OCI-LY7 (cell line): ENCODE results near the gene ATG2A. TPM values are rescaled to one million over a fixed set of nuclear protein-coding genes. Genes with fewer than 3 reads are reported as not detected.
A peak's percentile ranks its signal among the peaks of the same experiment; 100 is the strongest.

Experiments
- BruUV-seq: library from RNA; stranded (reverse); fragments of 400-500 nt; replicated peaks from 2 replicates; lab custom pipeline; 2021; lab: Mats Ljungman, UMichigan
- CTCF ChIA-PET: fragments of 300-600 bp; sonication (Branson Sonifier 250); formaldehyde crosslinking; loops from one replicate; lab custom pipeline; 2022; ENCODE audit warnings: antibody characterized with exemption; ENCODE audit not compliant: unreplicated experiment; lab: Charles Lee
- POLR2A ChIA-PET: fragments of 300-600 bp; sonication (Branson Sonifier 250); formaldehyde crosslinking; loops from one replicate; lab custom pipeline; 2022; ENCODE audit warnings: antibody characterized with exemption; lab: Charles Lee
- DNase-seq: peaks from one replicate; pipeline ENCODE4 v3.0.0-alpha.2; 2015; ENCODE audit warnings: low spot score
- H2AFZ ChIP-seq: fragments of 200-600 bp; sonication (generic), shearing (Covaris generic); 2 replicates; pipeline ENCODE4 v1.6.1; 2014; ENCODE audit warnings: mild to moderate bottlenecking, antibody characterized with exemption, low read length, moderate library complexity
- H3K27ac ChIP-seq: fragments of 200-600 bp; sonication (generic); 2 replicates; pipeline ENCODE4 v1.5.1; 2014; ENCODE audit warnings: mixed run types, low read depth, mild to moderate bottlenecking, moderate library complexity, low read length, inconsistent platforms; ENCODE audit not compliant: poor library complexity, severe bottlenecking
- H3K36me3 ChIP-seq: fragments of 200-600 bp; sonication (generic); 2 replicates; pipeline ENCODE4 v1.6.1; 2014; ENCODE audit warnings: mild to moderate bottlenecking, antibody characterized with exemption, low read length, moderate library complexity, mixed read lengths; ENCODE audit not compliant: insufficient read depth
- H3K4me1 ChIP-seq: fragments of 200-600 bp; sonication (generic); 2 replicates; pipeline ENCODE4 v1.5.1; 2014; ENCODE audit warnings: mild to moderate bottlenecking, low read length; ENCODE audit not compliant: insufficient read depth, poor library complexity, severe bottlenecking
- H3K4me2 ChIP-seq: fragments of 200-600 bp; sonication (generic); 2 replicates; pipeline ENCODE4 v1.6.1; 2014; ENCODE audit warnings: mild to moderate bottlenecking, low read length
- H3K4me3 ChIP-seq: fragments of 200-600 bp; sonication (generic); 2 replicates; pipeline ENCODE4 v1.5.1; 2014; ENCODE audit warnings: mild to moderate bottlenecking, low read depth, low read length; ENCODE audit not compliant: poor library complexity, severe bottlenecking
- H3K79me2 ChIP-seq: fragments of 200-600 bp; sonication (generic); 2 replicates; pipeline ENCODE4 v1.6.1; 2016; ENCODE audit warnings: low read depth, mild to moderate bottlenecking, low read length, moderate library complexity, mixed read lengths; ENCODE audit not compliant: insufficient read depth
- H3K9me2 ChIP-seq: fragments of 200-600 bp; sonication (generic); 2 replicates; pipeline ENCODE4 v1.6.1; 2016; ENCODE audit warnings: mild to moderate bottlenecking, low read length, mixed read lengths; ENCODE audit not compliant: insufficient read depth
- H3K9me3 ChIP-seq: fragments of 200-600 bp; sonication (generic); 2 replicates; pipeline ENCODE4 v1.6.1; 2014; ENCODE audit warnings: mild to moderate bottlenecking, mixed run types, low read length, mixed read lengths
- H4K20me1 ChIP-seq: fragments of 200-600 bp; sonication (generic); 2 replicates; pipeline ENCODE4 v1.6.1; 2014; ENCODE audit warnings: mild to moderate bottlenecking, antibody characterized with exemption, low read length, moderate library complexity, mixed read lengths; ENCODE audit not compliant: insufficient read depth
- EZH2phosphoT487 ChIP-seq: fragments of 200-600 bp; sonication (generic); IDR thresholded peaks from 2 replicates; pipeline ENCODE4 v1.6.1; 2018; ENCODE audit warnings: low read depth, borderline replicate concordance, mild to moderate bottlenecking, mixed run types, antibody characterized with exemption, low read length, moderate library complexity, mixed read lengths
- intact Hi-C: fragments of 100-400 bp; cut with micrococcal nuclease; formaldehyde crosslinking; loops from one replicate; pipeline ENCODE4 v1.10.0; 2022; ENCODE audit not compliant: unreplicated experiment
- total RNA-seq, 2 experiments: library from RNA; depleted of rRNA in 1 of 2; stranded (reverse); fragments of >200 nt in 1 of 2; shearing (Covaris generic) in 1 of 2; gene quantifications; 2 replicates each; pipeline ENCODE4 v1.2.3, GENCODE V29; 2014 to 2022
- TF ChIP-seq, protein P1 (sequence below): fragments of 200-600 bp; sonication (generic); conservative IDR thresholded peaks from 2 replicates; pipeline ENCODE4 v1.5.1; 2014; ENCODE audit warnings: mild to moderate bottlenecking, antibody characterized with exemption, low read length, moderate library complexity, mixed read lengths

Gene ATG2A
- total RNA-seq, 2 experiments from 2014 or later: 18.1 to 28.2 TPM

DNA sequence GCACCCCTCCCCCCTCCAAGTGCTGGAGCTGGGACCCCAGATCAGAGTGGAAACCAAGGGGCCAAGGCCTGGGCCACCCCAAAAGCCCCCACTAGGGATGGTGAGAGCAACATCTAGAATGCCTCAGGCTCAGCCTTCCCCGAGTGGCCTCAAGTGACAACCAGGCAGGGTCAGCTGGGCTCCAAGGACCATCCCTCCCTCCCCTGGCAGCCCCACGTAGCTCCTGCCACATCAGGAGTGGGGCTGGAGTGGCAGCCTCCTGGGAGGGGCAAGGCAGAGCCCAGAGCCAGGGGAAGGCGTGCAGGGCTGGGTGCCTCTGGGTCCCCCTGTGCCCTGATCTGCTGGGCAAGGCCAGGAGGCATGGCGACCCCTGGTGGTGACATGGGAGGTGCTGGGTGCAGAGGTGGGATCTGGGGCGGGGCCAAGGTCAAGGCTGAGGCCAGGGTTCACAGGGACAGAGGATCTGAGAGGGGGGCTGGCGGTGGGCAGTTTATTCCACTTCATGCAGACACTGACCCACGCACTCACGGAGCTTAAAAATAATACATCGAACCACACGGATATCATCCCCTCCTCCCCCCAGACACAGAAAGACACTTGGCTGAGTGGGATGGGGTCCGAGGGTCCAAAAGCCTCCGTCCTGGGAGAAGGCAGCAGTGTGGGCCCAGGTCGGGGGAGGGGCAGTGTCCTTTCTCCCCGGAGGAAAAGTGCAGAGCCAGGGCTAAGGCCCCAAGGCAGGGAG lies 22.8 kb downstream of the ATG2A start:
- Histone ChIP-seq H3K4me3 (no peak overlapping the region), H3K36me3 (peaks cover 8% of the 10 kb centered on the region; the same call in 1 of the 2 replicates), H3K27ac (no peak overlapping the region), H3K9me3 (no peaks in the 10 kb centered on the region), H2AFZ (no peak overlapping the region), H3K4me2 (no peak overlapping the region), H3K9me2 (no peaks in the 10 kb centered on the region), H3K4me1 (peaks cover 7% of the 10 kb centered on the region), H4K20me1 (no peaks in the 10 kb centered on the region), H3K79me2 (no peaks in the 10 kb centered on the region)
- TF ChIP-seq, protein P1, sequence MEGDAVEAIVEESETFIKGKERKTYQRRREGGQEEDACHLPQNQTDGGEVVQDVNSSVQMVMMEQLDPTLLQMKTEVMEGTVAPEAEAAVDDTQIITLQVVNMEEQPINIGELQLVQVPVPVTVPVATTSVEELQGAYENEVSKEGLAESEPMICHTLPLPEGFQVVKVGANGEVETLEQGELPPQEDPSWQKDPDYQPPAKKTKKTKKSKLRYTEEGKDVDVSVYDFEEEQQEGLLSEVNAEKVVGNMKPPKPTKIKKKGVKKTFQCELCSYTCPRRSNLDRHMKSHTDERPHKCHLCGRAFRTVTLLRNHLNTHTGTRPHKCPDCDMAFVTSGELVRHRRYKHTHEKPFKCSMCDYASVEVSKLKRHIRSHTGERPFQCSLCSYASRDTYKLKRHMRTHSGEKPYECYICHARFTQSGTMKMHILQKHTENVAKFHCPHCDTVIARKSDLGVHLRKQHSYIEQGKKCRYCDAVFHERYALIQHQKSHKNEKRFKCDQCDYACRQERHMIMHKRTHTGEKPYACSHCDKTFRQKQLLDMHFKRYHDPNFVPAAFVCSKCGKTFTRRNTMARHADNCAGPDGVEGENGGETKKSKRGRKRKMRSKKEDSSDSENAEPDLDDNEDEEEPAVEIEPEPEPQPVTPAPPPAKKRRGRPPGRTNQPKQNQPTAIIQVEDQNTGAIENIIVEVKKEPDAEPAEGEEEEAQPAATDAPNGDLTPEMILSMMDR: peak; percentile 94
- TF ChIP-seq EZH2phosphoT487: no peak
- ChIA-PET CTCF (interaction anchor here (1.0 to 1.3 kb wide), 2 partner anchors 45 to 46 kb away, joined by 5 read pairs; no protein-coding TSS in a partner anchor), POLR2A (interaction anchor here (1.3 kb wide), 1 partner anchor 46 kb away, joined by 7 read pairs; no protein-coding TSS in a partner anchor)
- peak; percentile 90 for DNase-seq
- no TSS peak for BruUV-seq
- intact Hi-C loops: loop anchor here (1.0 to 5.0 kb wide), 2 partner anchors 47 to 107 kb away; no protein-coding TSS in a partner anchor

DNA sequence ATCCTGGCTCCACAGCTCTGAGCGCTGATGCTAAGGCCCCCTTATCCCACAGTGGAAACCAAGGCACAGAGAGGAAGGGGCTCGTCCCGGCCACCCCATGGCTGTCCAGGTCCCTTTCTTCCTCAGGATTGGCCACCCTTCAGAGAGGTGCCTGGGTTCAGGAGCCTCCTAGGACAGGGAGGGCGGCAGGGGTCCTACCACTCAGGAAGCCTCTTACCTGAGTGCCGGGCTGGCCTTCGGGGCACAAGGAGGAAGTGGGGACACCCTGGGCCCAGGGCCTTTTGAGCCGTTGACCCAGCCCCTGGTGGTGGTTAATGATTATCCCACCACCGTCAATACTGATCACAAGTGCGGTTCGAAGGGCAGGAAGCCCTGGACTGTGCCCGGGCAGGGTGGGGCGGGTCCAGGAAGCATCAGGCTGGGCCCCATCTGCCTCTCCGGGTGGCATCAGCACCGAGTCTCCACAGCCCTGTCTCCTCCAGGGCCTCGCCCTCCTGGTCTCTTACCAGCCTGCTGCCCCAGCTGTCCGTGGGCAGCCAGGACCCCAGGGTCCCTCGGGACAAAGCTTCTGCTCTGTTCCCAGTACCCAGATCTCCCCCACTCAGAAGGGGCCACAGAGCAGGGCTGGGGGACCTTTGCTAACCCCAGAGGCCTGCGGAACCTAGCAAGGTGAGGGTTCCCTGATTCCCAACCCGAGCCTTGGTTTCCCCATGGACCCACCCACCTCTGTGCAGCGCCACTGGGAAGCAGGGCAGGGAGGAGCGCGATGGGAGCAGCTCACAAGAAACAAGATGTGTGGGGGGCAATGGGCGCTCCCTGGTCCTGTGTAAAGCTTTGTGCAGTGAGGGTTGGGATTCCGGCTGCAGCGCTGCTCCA lies 23.6 kb downstream of the ATG2A start:
- CTCF ChIA-PET: interaction anchor here (1.0 to 2.9 kb wide), 4 partner anchors 10 to 45 kb away, joined by 4 to 9 read pairs (median 5); no protein-coding TSS in a partner anchor
- no peak for DNase-seq
- Histone ChIP-seq H3K4me3 (no peak overlapping the region), H3K27ac (no peak overlapping the region), H4K20me1 (no peaks in the 10 kb centered on the region), H2AFZ (no peak overlapping the region), H3K9me3 (no peaks in the 10 kb centered on the region), H3K36me3 (peaks cover 5% of the 10 kb centered on the region; the same call in 1 of the 2 replicates), H3K9me2 (no peaks in the 10 kb centered on the region), H3K4me1 (peaks cover 12% of the 10 kb centered on the region), H3K4me2 (no peak overlapping the region), H3K79me2 (no peaks in the 10 kb centered on the region)
- POLR2A ChIA-PET: interaction anchor here (1.3 to 2.0 kb wide), 2 partner anchors 45 kb away, joined by 4 to 7 read pairs; no protein-coding TSS in a partner anchor
- TF ChIP-seq EZH2phosphoT487: no peak
- TF ChIP-seq, protein P1: no peak
- intact Hi-C loops: loop anchor here (1.0 to 5.0 kb wide), 2 partner anchors 46 to 106 kb away; no protein-coding TSS in a partner anchor
- BruUV-seq: no TSS peak
